Raji (cell line): ENCODE results near the gene SOS2.
A peak's percentile ranks its signal among the peaks of the same experiment; 100 is the strongest.

Experiments used
- POLR2A ChIP-seq: IDR thresholded peaks from 2 replicates; pipeline ENCODE4 v1.6.1; 2011; ENCODE audit warnings: low read depth, low read length, control low read depth; ENCODE audit not compliant: insufficient read depth

SOS2 gene

GRCh38 chr14:50231475-50232275, at the start of gene SOS2:
TSS of gene SOS2 (minus strand) at chr14:50231578. CDS start at chr14:50231283, 295 bp downstream.
- TF ChIP-seq POLR2A, result peak; percentile 88

- TF ChIP-seq POLR2A, result no peak
Measured at GRCh38 chr14:50272498-50272897, 41.1 kb upstream of the SOS2 start.

- TF ChIP-seq POLR2A, result no peak
Measured at GRCh38 chr14:50270932-50271331, 39.6 kb upstream of the SOS2 start.

- no peak for TF ChIP-seq POLR2A
Measured at GRCh38 chr14:50265029-50265428, 33.7 kb upstream of the SOS2 start.

- no peak for TF ChIP-seq POLR2A
Measured at GRCh38 chr14:50263321-50263720, 31.9 kb upstream of the SOS2 start.

- no peak for TF ChIP-seq POLR2A
Measured at GRCh38 chr14:50262865-50263264, 31.5 kb upstream of the SOS2 start.

GRCh38 chr14:50260511-50260910, 29.1 kb upstream of the SOS2 start:
- no peak for TF ChIP-seq POLR2A

- TF ChIP-seq POLR2A, result no peak
Measured at GRCh38 chr14:50260072-50260471, 28.7 kb upstream of the SOS2 start.

- TF ChIP-seq POLR2A, result no peak
Measured at GRCh38 chr14:50257732-50258131, 26.4 kb upstream of the SOS2 start.

GRCh38 chr14:50254248-50254647, 22.9 kb upstream of the SOS2 start:
- no peak for TF ChIP-seq POLR2A

GRCh38 chr14:50249136-50249775, 17.9 kb upstream of the SOS2 start:
- TF ChIP-seq POLR2A, result no peak

- no peak for TF ChIP-seq POLR2A
Measured at GRCh38 chr14:50247245-50247644, 15.9 kb upstream of the SOS2 start.

GRCh38 chr14:50242566-50243310, 11.4 kb upstream of the SOS2 start:
- no peak for TF ChIP-seq POLR2A

- TF ChIP-seq POLR2A, result no peak
Measured at GRCh38 chr14:50242096-50242495, 10.7 kb upstream of the SOS2 start.

- no peak for TF ChIP-seq POLR2A
Measured at GRCh38 chr14:50237427-50237826, 6.0 kb upstream of the SOS2 start.

- TF ChIP-seq POLR2A, result no peak
Measured at GRCh38 chr14:50233951-50234250, 2.5 kb upstream of the SOS2 start.
